Measurements from ENCODE around the gene MUC12. TPM values are rescaled to one million over a fixed set of nuclear protein-coding genes. Genes with fewer than 3 reads are reported as not detected.

Gene MUC12
- total RNA-seq, 6 experiments from 2014 or later: not detected

DNA sequence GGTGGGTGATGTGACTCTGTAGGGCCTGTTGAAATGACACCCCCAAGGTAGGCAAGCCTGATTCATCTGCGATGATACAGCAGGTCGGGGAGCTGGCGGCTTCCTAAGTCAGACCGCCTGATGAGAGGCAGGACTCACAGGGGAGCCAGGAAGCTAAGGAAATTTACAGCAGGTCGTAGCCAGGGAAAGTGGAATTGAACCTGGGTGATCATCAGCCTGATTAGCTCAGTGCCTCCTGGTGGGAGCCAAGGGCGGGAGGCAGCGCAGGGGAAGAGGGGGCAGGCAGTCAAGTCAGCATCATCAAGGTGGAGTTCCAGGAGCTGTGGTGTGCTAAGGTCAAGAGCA lies 97.4 kb downstream of the MUC12 start:
- TF ChIP-seq, protein P1, sequence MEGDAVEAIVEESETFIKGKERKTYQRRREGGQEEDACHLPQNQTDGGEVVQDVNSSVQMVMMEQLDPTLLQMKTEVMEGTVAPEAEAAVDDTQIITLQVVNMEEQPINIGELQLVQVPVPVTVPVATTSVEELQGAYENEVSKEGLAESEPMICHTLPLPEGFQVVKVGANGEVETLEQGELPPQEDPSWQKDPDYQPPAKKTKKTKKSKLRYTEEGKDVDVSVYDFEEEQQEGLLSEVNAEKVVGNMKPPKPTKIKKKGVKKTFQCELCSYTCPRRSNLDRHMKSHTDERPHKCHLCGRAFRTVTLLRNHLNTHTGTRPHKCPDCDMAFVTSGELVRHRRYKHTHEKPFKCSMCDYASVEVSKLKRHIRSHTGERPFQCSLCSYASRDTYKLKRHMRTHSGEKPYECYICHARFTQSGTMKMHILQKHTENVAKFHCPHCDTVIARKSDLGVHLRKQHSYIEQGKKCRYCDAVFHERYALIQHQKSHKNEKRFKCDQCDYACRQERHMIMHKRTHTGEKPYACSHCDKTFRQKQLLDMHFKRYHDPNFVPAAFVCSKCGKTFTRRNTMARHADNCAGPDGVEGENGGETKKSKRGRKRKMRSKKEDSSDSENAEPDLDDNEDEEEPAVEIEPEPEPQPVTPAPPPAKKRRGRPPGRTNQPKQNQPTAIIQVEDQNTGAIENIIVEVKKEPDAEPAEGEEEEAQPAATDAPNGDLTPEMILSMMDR (IDR thresholded peaks at IDR 0.05): no peak
- no peak for TF ChIP-seq POLR2A (IDR thresholded peaks at IDR 0.05)
- Histone ChIP-seq H3K4me3 (no peak overlapping the region), H3K9me3 (no peaks in the 10 kb centered on the region), H3K27ac (no peak overlapping the region), H3K27me3 (no peaks in the 10 kb centered on the region), H3K36me3 (no peaks in the 10 kb centered on the region), H3K4me1 (peaks cover 0 to 4% (median 0%) of the 10 kb centered on the region in 4 donors)
- intact Hi-C loops (cut with DNase I): no loop called here
- WGBS (ENCODE audit: insufficient coverage, low coverage, low lambda C conversion rate, missing lambda C conversion rate): 63% methylated on average over 5 of the region's 7 CpGs
- no peak for ATAC-seq
- DNase-seq: no peak

GRCh38 chr7:101068401-101068800 lies 99.0 kb downstream of the MUC12 start:
- DNase-seq (no peak), ATAC-seq (no peak)
- WGBS (ENCODE audit: insufficient coverage, low coverage, low lambda C conversion rate, missing lambda C conversion rate): 100% methylated on average over 1 of the region's 10 CpGs
- H3K4me1 ChIP-seq: peaks cover 0 to 4% (median 0%) of the 10 kb centered on the region in 4 donors
- no peaks in the 10 kb centered on the region for H3K36me3 ChIP-seq
- intact Hi-C loops (cut with DNase I): no loop called here
- no peaks in the 10 kb centered on the region for H3K9me3 ChIP-seq
- no peak overlapping the region for H3K4me3 ChIP-seq
- no peaks in the 10 kb centered on the region for H3K27me3 ChIP-seq
- no peak for TF ChIP-seq POLR2A (IDR thresholded peaks at IDR 0.05)
- TF ChIP-seq, protein P1 (IDR thresholded peaks at IDR 0.05): no peak
- no peak overlapping the region for H3K27ac ChIP-seq

Small RNA genes within 50 kb of the gene (small RNA-seq; reads per million reads assigned to genes)
- gene RPS29P15: 0 reads per million in 2 experiments

Other genes starting within 250 kb of the MUC12 start
- 10 to 100 TPM in 3 of 6 experiments, 1 to 10 TPM in 1, under 1 TPM in 2; 0.20 to 84.5 (median 12.7) TPM for gene EPO, start 249.1 kb upstream of the MUC12 start, total RNA-seq
- gene ZAN, start 236.0 kb upstream of the MUC12 start, total RNA-seq: under 1 TPM in 2 of 6 experiments, not detected in 4; 0.02 to 0.31 TPM
- gene EPHB4, start 142.0 kb upstream of the MUC12 start, total RNA-seq: 10 to 100 TPM; 23.9 to 43.7 (median 36.8) TPM
- 10 to 100 TPM in 2 of 6 experiments, 1 to 10 TPM in 4; 7.1 to 10.6 (median 9.2) TPM for gene SLC12A9, start 116.9 kb upstream of the MUC12 start, total RNA-seq
- 10 to 100 TPM; 21.4 to 58.6 (median 43.2) TPM for gene TRIP6, start 102.2 kb upstream of the MUC12 start, total RNA-seq
- 10 to 100 TPM; 22.4 to 65.7 (median 49.1) TPM for gene SRRT, start 94.5 kb upstream of the MUC12 start, total RNA-seq
- 1 to 10 TPM; 1.0 to 3.4 (median 2.1) TPM for gene UFSP1, start 79.8 kb upstream of the MUC12 start, total RNA-seq
- 1 to 10 TPM in 5 of 6 experiments, under 1 TPM in 1; 0.59 to 6.0 (median 3.0) TPM for gene ACHE, start 73.7 kb upstream of the MUC12 start, total RNA-seq
- gene MUC3A, start 20.0 kb upstream of the MUC12 start, total RNA-seq: 10 to 100 TPM in 3 of 6 experiments, 1 to 10 TPM in 3; 3.2 to 12.8 (median 8.9) TPM
- gene MUC17, start 50.5 kb downstream of the MUC12 start, total RNA-seq: not detected
- 10 to 100 TPM in 5 of 6 experiments, 1 to 10 TPM in 1; 9.2 to 19.7 (median 17.6) TPM for gene TRIM56, start 115.9 kb downstream of the MUC12 start, total RNA-seq
- 100 to 1,000 TPM in 3 of 6 experiments, 10 to 100 TPM in 2, 1 to 10 TPM in 1; 5.4 to 497 (median 98.6) TPM for gene SERPINE1, start 157.5 kb downstream of the MUC12 start, total RNA-seq
- gene AP1S1, start 184.9 kb downstream of the MUC12 start, total RNA-seq: 10 to 100 TPM; 24.0 to 56.5 (median 26.4) TPM
- not detected for gene VGF, start 196.0 kb downstream of the MUC12 start, total RNA-seq
- not detected for gene NAT16, start 210.7 kb downstream of the MUC12 start, total RNA-seq
- gene MOGAT3, start 231.5 kb downstream of the MUC12 start, total RNA-seq: 10 to 100 TPM in 5 of 6 experiments, 1 to 10 TPM in 1; 8.4 to 28.6 (median 15.7) TPM
- 10 to 100 TPM; 41.7 to 57.5 (median 54.3) TPM for gene PLOD3, start 248.0 kb downstream of the MUC12 start, total RNA-seq
- gene ZNHIT1, start 248.6 kb downstream of the MUC12 start, total RNA-seq: 100 to 1,000 TPM in 4 of 6 experiments, 10 to 100 TPM in 2; 68.3 to 159 (median 111) TPM